ENCODE data around the gene GDPD3. TPM values are rescaled to one million over a fixed set of nuclear protein-coding genes. Genes with fewer than 3 reads are reported as not detected.

Gene GDPD3
- total RNA-seq, 1 experiment from 2014 or later = 3.8 TPM

- H3K4me1 Mint-ChIP-seq = peaks cover 21% of the 10 kb centered on the region in 2 experiments
- H3K18ac ChIP-seq (ENCODE audit: insufficient read length, low read depth, low read length) = peak within 1 kb of the TSS; percentile 92
- H3T11ph ChIP-seq (ENCODE audit: low read length) = no peak within 1 kb of the TSS
- H3K79me2 ChIP-seq (ENCODE audit: insufficient read depth, low read length) = peaks cover 12% of the 10 kb centered on the region; the same call in 1 of the 2 replicates
- peak within 1 kb of the TSS; percentile 82 for H4K91ac ChIP-seq (ENCODE audit: insufficient read length, low read depth, low read length)
- peak within 1 kb of the TSS; percentile 91 for H3K9ac ChIP-seq (ENCODE audit: extremely low read depth, insufficient read length, low read length)
- peaks cover 6% of the 10 kb centered on the region for H3K27me3 Mint-ChIP-seq (ENCODE audit: low read depth)
- H3K4me3 Mint-ChIP-seq = peak within 1 kb of the TSS; percentile 70 to 82
- H2BK12ac ChIP-seq (ENCODE audit: insufficient read length, low read depth, low read length) = peak within 1 kb of the TSS; percentile 41
- H3K79me1 ChIP-seq (ENCODE audit: insufficient read depth, low read depth, low read length, poor library complexity, severe bottlenecking) = no peaks in the 10 kb centered on the region
- no peak within 1 kb of the TSS for H3K56ac ChIP-seq (ENCODE audit: insufficient read length, low read depth, low read length)
- no peak within 1 kb of the TSS for H2AFZ ChIP-seq (ENCODE audit: low read length)
- H3K23ac ChIP-seq (ENCODE audit: insufficient read length, low read depth, low read length) = no peak within 1 kb of the TSS
- H3K4me2 ChIP-seq (ENCODE audit: insufficient read depth, insufficient read length, low read length) = peak within 1 kb of the TSS; percentile 73
- no peaks in the 10 kb centered on the region for H3K4me1 ChIP-seq (ENCODE audit: insufficient read depth, low read length)
- no peak within 1 kb of the TSS for H2AK5ac ChIP-seq (ENCODE audit: insufficient read length, low read length)
- H2BK5ac ChIP-seq (ENCODE audit: insufficient read length, low read length) = no peak within 1 kb of the TSS
- H3K23me2 ChIP-seq (ENCODE audit: insufficient read length, low read depth, low read length, poor library complexity, severe bottlenecking) = peaks cover 11% of the 10 kb centered on the region
- peak within 1 kb of the TSS; percentile 97 to 99 (median 98) for H3K27ac Mint-ChIP-seq
- no peaks in the 10 kb centered on the region for H3K9me3 ChIP-seq (ENCODE audit: control insufficient read depth, low read depth, low read length)
- H3K4ac ChIP-seq (ENCODE audit: low read depth, low read length) = peak within 1 kb of the TSS; percentile 6; the same call in 1 of the 2 replicates
- H2BK120ac ChIP-seq (ENCODE audit: low read depth, low read length, poor library complexity, severe bottlenecking) = peak within 1 kb of the TSS; percentile 39
- no peak within 1 kb of the TSS for H4K8ac ChIP-seq (replicated peaks; ENCODE audit: insufficient read length, low read depth, low read length)
- no peak within 1 kb of the TSS for H2BK20ac ChIP-seq (ENCODE audit: low read depth, low read length, poor library complexity, severe bottlenecking)
- peaks cover 28 to 37% (median 29%) of the 10 kb centered on the region in 3 experiments for H3K36me3 Mint-ChIP-seq (ENCODE audit: insufficient read depth in 1 of 3, low read depth in 3 of 3)
- H4K5ac ChIP-seq (ENCODE audit: insufficient read length, low read depth, low read length) = peak within 1 kb of the TSS; percentile 81
- H4K20me1 ChIP-seq (ENCODE audit: control insufficient read depth, insufficient read depth, insufficient read length) = no peaks in the 10 kb centered on the region
- WGBS (ENCODE audit: extremely low coverage, insufficient read length, low lambda C conversion rate) = no CpG with 5 or more reads among the region's 77 CpGs
- peaks cover 21 to 23% of the 10 kb centered on the region in 2 experiments for H3K9me3 Mint-ChIP-seq
- peak; percentile 95 for DNase-seq
- H3K14ac ChIP-seq (ENCODE audit: insufficient read depth, low read length) = peak within 1 kb of the TSS; percentile 86
- H2BK15ac ChIP-seq (ENCODE audit: low read depth, low read length) = peak within 1 kb of the TSS; percentile 73; the same call in 1 of the 2 replicates
- no peak for TF ChIP-seq CTCF (conservative IDR thresholded peaks at IDR 0.05)
- peak within 1 kb of the TSS; percentile 74 for H3K27ac ChIP-seq (ENCODE audit: insufficient read length, low read depth, low read length)
- H3K27me3 ChIP-seq (ENCODE audit: insufficient read depth, low read length) = no peaks in the 10 kb centered on the region
These were observed 17.1 kb downstream of the GDPD3 start, which contains the start of gene YPEL3 for GRCh38 chr16:30096105-30096861. Gene YPEL3 (minus strand): TSS chr16:30096213. CDS start chr16:30095482, 731 bp downstream.

Measured in H9 (cell line).